H1 (cell line): ENCODE data around the gene NOS2. TPM values are rescaled to one million over a fixed set of nuclear protein-coding genes. Genes with fewer than 3 reads are reported as not detected.

ENCODE experiments used
- CTCF ChIA-PET: fragments of 300-600 bp; sonication (Branson Sonifier 250); formaldehyde crosslinking; loops from one replicate; lab custom pipeline; 2021; ENCODE audit not compliant: partially characterized antibody; lab: Charles Lee
- POLR2A ChIA-PET: fragments of 300-600 bp; sonication (Branson Sonifier 250); formaldehyde crosslinking; loops from one replicate; lab custom pipeline; 2021; ENCODE audit warnings: inconsistent platforms; ENCODE audit not compliant: partially characterized antibody; lab: Charles Lee
- DNase-seq, 2 experiments: peaks; one replicate each; pipeline versions ENCODE4 v3.0.0 to v3.0.0-alpha.2; 2010 to 2022; ENCODE audit warnings: low spot score in 2 of 2, low read depth in 1 of 2, mixed read lengths in 1 of 2
- FAIRE-seq: peaks from 2 replicates; lab custom pipeline; 2011; peaks lifted over from hg19 to GRCh38; lab: Jason Lieb, UNC
- H2AFZ ChIP-seq: 2 replicates; pipeline ENCODE4 v1.8.1; 2012; ENCODE audit warnings: low read length, inconsistent platforms
- H2AK5ac ChIP-seq: 2 replicates; pipeline ENCODE4 v1.6.1; 2013; ENCODE audit warnings: low read depth, low read length
- H2BK120ac ChIP-seq: replicated peaks from 2 replicates; pipeline ENCODE3; 2013; ENCODE audit warnings: low read depth, low read length, inconsistent platforms
- H2BK12ac ChIP-seq: 2 replicates; pipeline ENCODE4 v1.6.1; 2013; ENCODE audit warnings: low read depth, low read length
- H2BK15ac ChIP-seq: 2 replicates; pipeline ENCODE4 v1.6.1; 2013; ENCODE audit warnings: low read length
- H2BK20ac ChIP-seq: 2 replicates; pipeline ENCODE4 v1.6.1; 2013; ENCODE audit warnings: low read length
- H2BK5ac ChIP-seq: 2 replicates; pipeline ENCODE4 v1.6.1; 2013; ENCODE audit warnings: low read depth, low read length
- H3K14ac ChIP-seq: 2 replicates; pipeline ENCODE4 v1.6.1; 2013; ENCODE audit warnings: inconsistent platforms; ENCODE audit not compliant: insufficient read length
- H3K18ac ChIP-seq: 2 replicates; pipeline ENCODE4 v1.6.1; 2013; ENCODE audit warnings: low read length; ENCODE audit errors: extremely low read depth
- H3K23ac ChIP-seq: 2 replicates; pipeline ENCODE4 v1.6.1; 2013; ENCODE audit warnings: inconsistent platforms; ENCODE audit not compliant: insufficient read length
- H3K23me2 ChIP-seq: 2 replicates; pipeline ENCODE4 v1.6.1; 2013; ENCODE audit warnings: low read depth, low read length
- H3K27ac ChIP-seq: 2 replicates; pipeline ENCODE4 v1.6.1; 2011; ENCODE audit warnings: low read depth, low read length, inconsistent platforms
- H3K27me3 ChIP-seq, 4 experiments: replicated peaks in 1 of 4; 1 replicate in 1 of 4; 2 replicates in 3 of 4; pipeline versions ENCODE4 v1.6.1 to v1.8.1; 2011 to 2013; ENCODE audit warnings: low read length in 3 of 4, mild to moderate bottlenecking in 3 of 4, inconsistent platforms in 2 of 4, mixed read lengths in 2 of 4, moderate library complexity in 1 of 4; ENCODE audit not compliant: control insufficient read depth in 3 of 4, insufficient read depth in 3 of 4; ENCODE audit errors: extremely low read depth in 1 of 4
- H3K36me3 ChIP-seq, 4 experiments: 2 replicates each; pipeline versions ENCODE4 v1.6.1 to v1.8.1; 2011 to 2013; ENCODE audit warnings: mild to moderate bottlenecking in 4 of 4, low read length in 3 of 4, moderate library complexity in 2 of 4, control low read depth in 1 of 4, inconsistent platforms in 1 of 4; ENCODE audit not compliant: insufficient read depth in 4 of 4, control insufficient read depth in 2 of 4
- H3K4ac ChIP-seq: replicated peaks from 2 replicates; pipeline ENCODE3; 2013; ENCODE audit warnings: low read length, low read depth, mixed read lengths, inconsistent platforms; ENCODE audit not compliant: insufficient read length
- H3K4me1 ChIP-seq, 4 experiments: replicated peaks in 1 of 4; 1 replicate in 1 of 4; 2 replicates in 3 of 4; pipeline versions ENCODE4 v1.6.1 to v1.8.1; 2011 to 2013; ENCODE audit warnings: low read length in 3 of 4, inconsistent platforms in 2 of 4, mixed read lengths in 1 of 4; ENCODE audit not compliant: insufficient read depth in 4 of 4, control insufficient read depth in 3 of 4
- H3K4me2 ChIP-seq, 2 experiments: 2 replicates each; pipeline versions ENCODE4 v1.6.1 to v1.8.1; 2011 to 2013; ENCODE audit warnings: low read depth in 2 of 2, low read length in 2 of 2, control low read depth in 1 of 2, inconsistent platforms in 1 of 2, mild to moderate bottlenecking in 1 of 2; ENCODE audit not compliant: insufficient read depth in 1 of 2
- H3K4me3 ChIP-seq, 4 experiments: fragments of 200-600, 300-600 bp in 1 of 4; sonication (generic), shearing (Covaris generic), sonication (Bioruptor Twin) in 1 of 4; 2 replicates each; pipeline versions ENCODE4 v1.5.1 to v1.8.1; 2011 to 2016; ENCODE audit warnings: low read length in 4 of 4, low read depth in 3 of 4, control low read depth in 2 of 4, inconsistent platforms in 2 of 4, mild to moderate bottlenecking in 2 of 4, mixed read lengths in 1 of 4, moderate library complexity in 1 of 4; ENCODE audit not compliant: insufficient read depth in 2 of 4; ENCODE audit errors: extremely low read depth in 1 of 4
- H3K56ac ChIP-seq: replicated peaks from 2 replicates; pipeline ENCODE3; 2013; ENCODE audit warnings: low read depth, mild to moderate bottlenecking, mixed read lengths, low read length, inconsistent platforms; ENCODE audit not compliant: insufficient read length
- H3K79me1 ChIP-seq: 2 replicates; pipeline ENCODE4 v1.6.1; 2013; ENCODE audit warnings: low read depth, low read length, control low read depth
- H3K79me2 ChIP-seq, 2 experiments: 2 replicates each; pipeline versions ENCODE4 v1.6.1 to v1.8.1; 2012 to 2013; ENCODE audit warnings: low read length in 2 of 2, mild to moderate bottlenecking in 2 of 2, inconsistent platforms in 1 of 2; ENCODE audit not compliant: insufficient read depth in 2 of 2, control insufficient read depth in 1 of 2
- H3K9ac ChIP-seq, 4 experiments: replicated peaks in 1 of 4; 1 replicate in 1 of 4; 2 replicates in 3 of 4; pipeline versions ENCODE4 v1.6.1 to v1.8.1; 2011 to 2013; ENCODE audit warnings: low read depth in 3 of 4, low read length in 3 of 4, control low read depth in 2 of 4, mild to moderate bottlenecking in 2 of 4, moderate library complexity in 2 of 4, inconsistent platforms in 1 of 4; ENCODE audit errors: extremely low read depth in 1 of 4
- H3K9me3 ChIP-seq, 2 experiments: 2 replicates each; pipeline versions ENCODE4 v1.6.1 to v1.8.1; 2012 to 2013; ENCODE audit warnings: mild to moderate bottlenecking in 2 of 2, moderate library complexity in 2 of 2, control low read depth in 1 of 2, inconsistent platforms in 1 of 2, low read depth in 1 of 2, low read length in 1 of 2, mixed read lengths in 1 of 2; ENCODE audit not compliant: insufficient read depth in 2 of 2
- H4K20me1 ChIP-seq, 2 experiments: replicated peaks in 1 of 2; 2 replicates each; pipeline versions ENCODE3 to v1.8.1; 2011 to 2013; ENCODE audit warnings: inconsistent platforms in 2 of 2, low read length in 2 of 2, mild to moderate bottlenecking in 1 of 2; ENCODE audit not compliant: insufficient read depth in 2 of 2, control insufficient read depth in 1 of 2
- H4K5ac ChIP-seq: 2 replicates; pipeline ENCODE4 v1.6.1; 2013; ENCODE audit warnings: low read length, low read depth, mixed read lengths, inconsistent platforms; ENCODE audit not compliant: insufficient read length
- H4K8ac ChIP-seq: 2 replicates; pipeline ENCODE4 v1.8.0; 2013; ENCODE audit warnings: mild to moderate bottlenecking, moderate library complexity, low read length, inconsistent platforms; ENCODE audit not compliant: insufficient read depth; ENCODE audit errors: extremely low read depth
- H4K91ac ChIP-seq: replicated peaks from 2 replicates; pipeline ENCODE3; 2013; ENCODE audit warnings: low read length, mixed read lengths, inconsistent platforms; ENCODE audit not compliant: insufficient read length
- BRCA1 ChIP-seq: IDR thresholded peaks from 2 replicates; pipeline ENCODE4 v1.6.1; 2012; ENCODE audit warnings: low read depth, low read length, improper control_type of control experiment
- CBX5 ChIP-seq: fragments of 300-800, 300-1000 bp; sonication (generic); IDR thresholded peaks from 2 replicates; pipeline ENCODE4 v1.7.1; 2016; ENCODE audit warnings: antibody characterized with exemption, low read length, low read depth
- CEBPB ChIP-seq: IDR thresholded peaks from 2 replicates; pipeline ENCODE4 v1.6.1; 2012; ENCODE audit warnings: low read depth, low read length
- HDAC6 ChIP-seq: IDR thresholded peaks from one replicate; pipeline ENCODE4 v1.7.1; 2012; ENCODE audit warnings: low read depth, mild to moderate bottlenecking, inconsistent platforms, low read length, moderate library complexity
- JUN ChIP-seq: IDR thresholded peaks from 2 replicates; pipeline ENCODE4 v1.6.1; 2011; ENCODE audit warnings: low read depth, mild to moderate bottlenecking, improper control_type of control experiment, low read length
- KDM4A ChIP-seq: IDR thresholded peaks from one replicate; pipeline ENCODE4 v1.7.1; 2012; ENCODE audit warnings: low read depth, mild to moderate bottlenecking, moderate library complexity, low read length, inconsistent platforms; ENCODE audit not compliant: severe bottlenecking
- POU5F1 ChIP-seq: IDR thresholded peaks from 2 replicates; pipeline ENCODE4 v1.6.1; 2011; ENCODE audit warnings: low read depth, mild to moderate bottlenecking, low read length, moderate library complexity
- RAD21 ChIP-seq, 2 experiments: IDR thresholded peaks in 1 of 2; conservative IDR thresholded peaks in 1 of 2; 2 replicates each; pipeline ENCODE4 v1.6.1; 2011; ENCODE audit warnings: low read depth in 2 of 2, low read length in 2 of 2, improper control_type of control experiment in 1 of 2, inconsistent platforms in 1 of 2, mild to moderate bottlenecking in 1 of 2, moderate library complexity in 1 of 2
- SP1 ChIP-seq: IDR thresholded peaks from 2 replicates; pipeline ENCODE4 v1.6.1; 2011; ENCODE audit warnings: low read depth, low read length
- TEAD4 ChIP-seq: IDR thresholded peaks from 2 replicates; pipeline ENCODE4 v1.6.1; 2012; ENCODE audit warnings: low read depth, low read length, inconsistent platforms, mixed read lengths
- YY1 ChIP-seq: IDR thresholded peaks from 2 replicates; pipeline ENCODE4 v1.6.1; 2011; ENCODE audit warnings: low read depth, mild to moderate bottlenecking, low read length
- ZNF274 ChIP-seq: IDR thresholded peaks from 2 replicates; pipeline ENCODE4 v1.7.0; 2012; ENCODE audit warnings: low read length, borderline replicate concordance; ENCODE audit errors: extremely low read depth
- WGBS, 2 experiments: shearing (Covaris generic) in 1 of 2; methylation state at CpG; one replicate each; pipeline versions ENCODE4 v1.1.6 to v1.1.7; 2013 to 2015; ENCODE audit warnings: low lambda C conversion rate in 2 of 2, mixed read lengths in 2 of 2, inconsistent platforms in 1 of 2, low coverage in 1 of 2, missing lambda C conversion rate in 1 of 2; ENCODE audit not compliant: insufficient replicate concordance in 2 of 2, insufficient coverage in 1 of 2, insufficient read length in 1 of 2; ENCODE audit errors: extremely low coverage in 1 of 2, missing lambda C conversion rate in 1 of 2; 5-methylcytosine and 5-hydroxymethylcytosine counted together
- polyA plus RNA-seq, 7 experiments: library from polyadenylated mRNA; depleted of rRNA in 3 of 7; stranded (reverse) in 5 of 7; unstranded in 2 of 7; fragments of >200 nt in 5 of 7; fragments of 200-250 nt in 2 of 7; gene quantifications; 1 replicate in 5 of 7; 2 replicates in 1 of 7; 4 replicates in 1 of 7; pipeline versions ENCODE4 v1.2.1 to v1.2.3, GENCODE V29; 2011 to 2013; ENCODE audit warnings: missing spikeins in 2 of 7, mixed read lengths in 2 of 7
- total RNA-seq: library from RNA; stranded (reverse); fragmentation: NEBNext Ultra II Directional; extraction: Animal tissue kit (Norgen Biotek cat#: 25700); gene quantifications from 2 replicates; pipeline ENCODE4 v1.2.1, GENCODE V29; 2021

The NOS2 gene
- total and polyA plus RNA-seq, 2 of the 8 experiments (the other 6 are each of a cell fraction or from before 2014, with no cell fraction given) = 1.0 to 1.9 TPM

GRCh38 chr17:27751166-27751565 is 49.2 kb downstream of the NOS2 start:
- FAIRE-seq = no peak
- Histone ChIP-seq H4K91ac (no peak overlapping the region), H4K5ac (no peak overlapping the region), H3K4me3 (no peak overlapping the region), H3K18ac (no peak overlapping the region)
- TF ChIP-seq BRCA1 (no peak), RAD21 (IDR thresholded peaks at IDR 0.05 in 1 of 2, conservative IDR thresholded peaks at IDR 0.05 in 1 of 2; ENCODE audit: low read depth in 2 of 2, low read length in 2 of 2) (no peak), KDM4A (no peak), JUN (no peak), SP1 (no peak), YY1 (no peak), ZNF274 (no peak), CBX5 (no peak), TEAD4 (no peak), HDAC6 (no peak), POU5F1 (no peak), CEBPB (no peak)
- TF ChIP-seq, all 59 proteins: peak for 0
- Histone ChIP-seq H2BK15ac (no peak overlapping the region), H2AK5ac (no peak overlapping the region), H2BK20ac (no peak overlapping the region), H3K9ac (no peak overlapping the region), H2AFZ (no peak overlapping the region), H3K27ac (no peak overlapping the region), H2BK120ac (no peak overlapping the region), H4K8ac (no peak overlapping the region), H3K36me3 (no peaks in the 10 kb centered on the region), H3K23me2 (no peaks in the 10 kb centered on the region), H3K27me3 (no peaks in the 10 kb centered on the region; a peak in 1 of 7 replicates), H2BK5ac (no peak overlapping the region), H3K4me2 (no peak overlapping the region), H2BK12ac (no peak overlapping the region), H3K56ac (no peak overlapping the region), H3K79me1 (no peaks in the 10 kb centered on the region), H3K9me3 (no peaks in the 10 kb centered on the region), H3K4me1 (0 out of 7 replicates have a peak, but pooled peaks cover 0 to 2% (median 0%) of the 10 kb centered on the region in 4 experiments), H3K23ac (no peak overlapping the region), H3K79me2 (no peaks in the 10 kb centered on the region), H3K14ac (no peak overlapping the region), H4K20me1 (no peaks in the 10 kb centered on the region), H3K4ac (no peak overlapping the region)
- ChIA-PET CTCF (interaction anchor here (0.6 to 2.9 kb wide), 7 partner anchors 9 to 130 kb away, joined by 3 to 12 read pairs (median 5); no protein-coding TSS in a partner anchor), POLR2A (no interaction called here)
- DNase-seq = peak in 1 of 2 experiments; percentile 30
- 86% methylated on average over 4 of the region's 8 CpGs; no CpG with 5 or more reads in 1 of the 2 experiments for WGBS, 2 experiments
